GM12878 (cell line): ENCODE measurements around the gene POLA2. TPM values are rescaled to one million over a fixed set of nuclear protein-coding genes. Genes with fewer than 3 reads are reported as not detected.

Source experiments
- BACH1 ChIP-seq: fragments of 450-650 bp; IDR thresholded peaks from 2 replicates; pipeline ENCODE4 v1.6.1; 2017; ENCODE audit warnings: mild to moderate bottlenecking, borderline replicate concordance
- CHD2 ChIP-seq: IDR thresholded peaks from 2 replicates; pipeline ENCODE4 v1.6.1; 2011; ENCODE audit warnings: low read depth, low read length, improper control_type of control experiment, borderline replicate concordance
- EED ChIP-seq: sonication (generic); IDR thresholded peaks from 2 replicates; pipeline ENCODE4 v1.6.1; 2016; ENCODE audit warnings: antibody characterized with exemption, low read depth
- NR2F1 ChIP-seq: fragments of 450-650 bp; conservative IDR thresholded peaks from 2 replicates; pipeline ENCODE4 v1.6.1; 2017; ENCODE audit warnings: mild to moderate bottlenecking
- POLR2AphosphoS5 ChIP-seq: IDR thresholded peaks from 2 replicates; pipeline ENCODE4 v1.6.1; 2011; ENCODE audit warnings: mild to moderate bottlenecking, low read length, inconsistent platforms
- SMC3 ChIP-seq: IDR thresholded peaks from 2 replicates; pipeline ENCODE4 v1.6.1; 2011; ENCODE audit warnings: low read length, improper control_type of control experiment, borderline replicate concordance
- SP1 ChIP-seq: IDR thresholded peaks from one replicate; pipeline ENCODE4 v1.6.1; 2011; ENCODE audit warnings: low read depth, low read length
- TBL1XR1 ChIP-seq: IDR thresholded peaks from 2 replicates; pipeline ENCODE4 v1.6.1; 2012; ENCODE audit warnings: low read depth, low read length, improper control_type of control experiment
- TCF3 ChIP-seq: IDR thresholded peaks from 2 replicates; pipeline ENCODE4 v1.6.1; 2012; ENCODE audit warnings: low read depth, mild to moderate bottlenecking, low read length, borderline replicate concordance; ENCODE audit not compliant: insufficient read depth
- ZNF274 ChIP-seq: IDR thresholded peaks from one replicate; pipeline ENCODE4 v1.8.0; 2011; ENCODE audit not compliant: insufficient read length, insufficient read depth
- polyA plus RNA-seq, 11 experiments: library from polyadenylated mRNA; depleted of rRNA in 4 of 11; unstranded in 6 of 11; stranded (reverse) in 5 of 11; fragments of >200 nt; fragmentation: Nextera tagmentation in 4 of 11; fragmentation: Illumina TruSeq in 1 of 11; extraction: Ambion mirVana in 4 of 11; extraction: Trizol in 1 of 11; gene quantifications; 1 replicate in 1 of 11; 2 replicates in 10 of 11; pipeline versions ENCODE4 v1.2.1 to v1.2.3, GENCODE V29; 2011 to 2016; ENCODE audit warnings: inconsistent platforms in 2 of 11, missing spikeins in 2 of 11, low read depth in 1 of 11
- total RNA-seq, 4 experiments: library from RNA; depleted of rRNA in 3 of 4; stranded (reverse); fragments of >200 nt in 3 of 4; fragmentation: Illumina TruSeq in 1 of 4; extraction: Trizol in 1 of 4; gene quantifications; 2 replicates each; pipeline versions ENCODE4 v1.2.1 to v1.2.3, GENCODE V29; 2013 to 2021
- TF ChIP-seq, protein P1 (sequence below): fragments of 450-650 bp; IDR thresholded peaks from 2 replicates; pipeline ENCODE4 v1.6.1; 2017; ENCODE audit warnings: mild to moderate bottlenecking, moderate library complexity
- TF ChIP-seq, protein P2 (sequence below): IDR thresholded peaks from 2 replicates; pipeline ENCODE4 v1.6.1; 2012; ENCODE audit warnings: low read length, inconsistent platforms
- TF ChIP-seq, protein P3 (sequence below): IDR thresholded peaks from 2 replicates; pipeline ENCODE4 v1.6.1; 2011; ENCODE audit warnings: low read depth, mild to moderate bottlenecking, low read length, moderate library complexity, borderline replicate concordance; ENCODE audit errors: extremely low read depth
- TF ChIP-seq, protein P4 (sequence below): fragments of 450-650 bp; conservative IDR thresholded peaks from 2 replicates; pipeline ENCODE4 v1.6.1; 2017; ENCODE audit warnings: mild to moderate bottlenecking, moderate library complexity
- TF ChIP-seq, protein P5 (sequence below): fragments of 450-650 bp; IDR thresholded peaks from 2 replicates; pipeline ENCODE4 v1.6.1; 2017; ENCODE audit warnings: mild to moderate bottlenecking

The POLA2 gene
- total and polyA plus RNA-seq, 10 of the 15 experiments (the other 5 are each of a cell fraction or from before 2014, with no cell fraction given), result 4.2 to 121 (median 56.2) TPM

DNA sequence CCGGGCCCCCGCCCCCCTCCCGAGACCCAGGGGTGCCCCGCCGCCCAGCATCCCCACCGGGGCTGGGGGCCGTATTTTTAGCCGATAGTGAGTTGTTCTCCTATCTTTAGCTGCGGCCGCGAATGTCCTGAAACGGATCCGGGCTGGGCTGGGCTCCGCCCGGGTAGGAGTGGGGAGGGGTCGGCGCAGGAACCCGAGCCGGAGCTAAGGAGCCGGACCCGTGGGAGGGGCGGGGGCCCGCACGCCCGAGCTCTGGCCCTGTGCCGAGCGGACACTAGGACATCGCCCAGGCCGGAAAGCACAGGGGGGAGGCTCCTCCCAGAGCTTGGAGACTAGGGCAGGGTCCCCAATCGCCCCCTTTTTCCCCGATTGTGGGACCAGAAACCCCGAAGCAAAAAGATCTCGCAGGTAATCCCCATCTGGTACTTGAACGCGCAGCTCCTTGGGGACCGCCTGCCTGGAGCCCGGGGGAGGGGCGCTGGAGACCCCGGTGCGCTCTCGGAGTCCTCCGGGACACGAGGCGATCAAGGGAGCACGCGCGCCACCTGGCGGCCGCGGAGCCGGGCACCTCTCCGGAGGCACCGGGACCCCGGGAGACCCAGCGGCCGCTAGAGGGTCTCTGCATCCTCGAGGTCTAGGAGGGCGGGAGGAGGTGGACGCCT is 53.6 kb downstream of the POLA2 start (continued):
- TF ChIP-seq, protein P1, sequence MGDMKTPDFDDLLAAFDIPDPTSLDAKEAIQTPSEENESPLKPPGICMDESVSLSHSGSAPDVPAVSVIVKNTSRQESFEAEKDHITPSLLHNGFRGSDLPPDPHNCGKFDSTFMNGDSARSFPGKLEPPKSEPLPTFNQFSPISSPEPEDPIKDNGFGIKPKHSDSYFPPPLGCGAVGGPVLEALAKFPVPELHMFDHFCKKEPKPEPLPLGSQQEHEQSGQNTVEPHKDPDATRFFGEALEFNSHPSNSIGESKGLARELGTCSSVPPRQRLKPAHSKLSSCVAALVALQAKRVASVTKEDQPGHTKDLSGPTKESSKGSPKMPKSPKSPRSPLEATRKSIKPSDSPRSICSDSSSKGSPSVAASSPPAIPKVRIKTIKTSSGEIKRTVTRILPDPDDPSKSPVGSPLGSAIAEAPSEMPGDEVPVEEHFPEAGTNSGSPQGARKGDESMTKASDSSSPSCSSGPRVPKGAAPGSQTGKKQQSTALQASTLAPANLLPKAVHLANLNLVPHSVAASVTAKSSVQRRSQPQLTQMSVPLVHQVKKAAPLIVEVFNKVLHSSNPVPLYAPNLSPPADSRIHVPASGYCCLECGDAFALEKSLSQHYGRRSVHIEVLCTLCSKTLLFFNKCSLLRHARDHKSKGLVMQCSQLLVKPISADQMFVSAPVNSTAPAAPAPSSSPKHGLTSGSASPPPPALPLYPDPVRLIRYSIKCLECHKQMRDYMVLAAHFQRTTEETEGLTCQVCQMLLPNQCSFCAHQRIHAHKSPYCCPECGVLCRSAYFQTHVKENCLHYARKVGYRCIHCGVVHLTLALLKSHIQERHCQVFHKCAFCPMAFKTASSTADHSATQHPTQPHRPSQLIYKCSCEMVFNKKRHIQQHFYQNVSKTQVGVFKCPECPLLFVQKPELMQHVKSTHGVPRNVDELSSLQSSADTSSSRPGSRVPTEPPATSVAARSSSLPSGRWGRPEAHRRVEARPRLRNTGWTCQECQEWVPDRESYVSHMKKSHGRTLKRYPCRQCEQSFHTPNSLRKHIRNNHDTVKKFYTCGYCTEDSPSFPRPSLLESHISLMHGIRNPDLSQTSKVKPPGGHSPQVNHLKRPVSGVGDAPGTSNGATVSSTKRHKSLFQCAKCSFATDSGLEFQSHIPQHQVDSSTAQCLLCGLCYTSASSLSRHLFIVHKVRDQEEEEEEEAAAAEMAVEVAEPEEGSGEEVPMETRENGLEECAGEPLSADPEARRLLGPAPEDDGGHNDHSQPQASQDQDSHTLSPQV, result peak; percentile 59; the same call in 1 of the 2 replicates
- TF ChIP-seq SMC3 (peak; percentile 90), CHD2 (peak; percentile 43; the same call in 1 of the 2 replicates), SP1 (no peak), ZNF274 (no peak), TCF3 (0 out of 2 replicates have a peak, but pooled peaks have one; percentile 30), TBL1XR1 (no peak), EED (no peak), NR2F1 (peak; percentile 50; the same call in 1 of the 2 replicates), BACH1 (0 out of 2 replicates have a peak, but pooled peaks have one; percentile 22), POLR2AphosphoS5 (no peak)
- TF ChIP-seq, protein P2, sequence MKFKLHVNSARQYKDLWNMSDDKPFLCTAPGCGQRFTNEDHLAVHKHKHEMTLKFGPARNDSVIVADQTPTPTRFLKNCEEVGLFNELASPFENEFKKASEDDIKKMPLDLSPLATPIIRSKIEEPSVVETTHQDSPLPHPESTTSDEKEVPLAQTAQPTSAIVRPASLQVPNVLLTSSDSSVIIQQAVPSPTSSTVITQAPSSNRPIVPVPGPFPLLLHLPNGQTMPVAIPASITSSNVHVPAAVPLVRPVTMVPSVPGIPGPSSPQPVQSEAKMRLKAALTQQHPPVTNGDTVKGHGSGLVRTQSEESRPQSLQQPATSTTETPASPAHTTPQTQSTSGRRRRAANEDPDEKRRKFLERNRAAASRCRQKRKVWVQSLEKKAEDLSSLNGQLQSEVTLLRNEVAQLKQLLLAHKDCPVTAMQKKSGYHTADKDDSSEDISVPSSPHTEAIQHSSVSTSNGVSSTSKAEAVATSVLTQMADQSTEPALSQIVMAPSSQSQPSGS, result no peak
- TF ChIP-seq, protein P3, sequence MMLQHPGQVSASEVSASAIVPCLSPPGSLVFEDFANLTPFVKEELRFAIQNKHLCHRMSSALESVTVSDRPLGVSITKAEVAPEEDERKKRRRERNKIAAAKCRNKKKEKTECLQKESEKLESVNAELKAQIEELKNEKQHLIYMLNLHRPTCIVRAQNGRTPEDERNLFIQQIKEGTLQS, result no peak
- TF ChIP-seq, protein P4, sequence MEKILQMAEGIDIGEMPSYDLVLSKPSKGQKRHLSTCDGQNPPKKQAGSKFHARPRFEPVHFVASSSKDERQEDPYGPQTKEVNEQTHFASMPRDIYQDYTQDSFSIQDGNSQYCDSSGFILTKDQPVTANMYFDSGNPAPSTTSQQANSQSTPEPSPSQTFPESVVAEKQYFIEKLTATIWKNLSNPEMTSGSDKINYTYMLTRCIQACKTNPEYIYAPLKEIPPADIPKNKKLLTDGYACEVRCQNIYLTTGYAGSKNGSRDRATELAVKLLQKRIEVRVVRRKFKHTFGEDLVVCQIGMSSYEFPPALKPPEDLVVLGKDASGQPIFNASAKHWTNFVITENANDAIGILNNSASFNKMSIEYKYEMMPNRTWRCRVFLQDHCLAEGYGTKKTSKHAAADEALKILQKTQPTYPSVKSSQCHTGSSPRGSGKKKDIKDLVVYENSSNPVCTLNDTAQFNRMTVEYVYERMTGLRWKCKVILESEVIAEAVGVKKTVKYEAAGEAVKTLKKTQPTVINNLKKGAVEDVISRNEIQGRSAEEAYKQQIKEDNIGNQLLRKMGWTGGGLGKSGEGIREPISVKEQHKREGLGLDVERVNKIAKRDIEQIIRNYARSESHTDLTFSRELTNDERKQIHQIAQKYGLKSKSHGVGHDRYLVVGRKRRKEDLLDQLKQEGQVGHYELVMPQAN, result peak; percentile 79
- TF ChIP-seq, protein P5, sequence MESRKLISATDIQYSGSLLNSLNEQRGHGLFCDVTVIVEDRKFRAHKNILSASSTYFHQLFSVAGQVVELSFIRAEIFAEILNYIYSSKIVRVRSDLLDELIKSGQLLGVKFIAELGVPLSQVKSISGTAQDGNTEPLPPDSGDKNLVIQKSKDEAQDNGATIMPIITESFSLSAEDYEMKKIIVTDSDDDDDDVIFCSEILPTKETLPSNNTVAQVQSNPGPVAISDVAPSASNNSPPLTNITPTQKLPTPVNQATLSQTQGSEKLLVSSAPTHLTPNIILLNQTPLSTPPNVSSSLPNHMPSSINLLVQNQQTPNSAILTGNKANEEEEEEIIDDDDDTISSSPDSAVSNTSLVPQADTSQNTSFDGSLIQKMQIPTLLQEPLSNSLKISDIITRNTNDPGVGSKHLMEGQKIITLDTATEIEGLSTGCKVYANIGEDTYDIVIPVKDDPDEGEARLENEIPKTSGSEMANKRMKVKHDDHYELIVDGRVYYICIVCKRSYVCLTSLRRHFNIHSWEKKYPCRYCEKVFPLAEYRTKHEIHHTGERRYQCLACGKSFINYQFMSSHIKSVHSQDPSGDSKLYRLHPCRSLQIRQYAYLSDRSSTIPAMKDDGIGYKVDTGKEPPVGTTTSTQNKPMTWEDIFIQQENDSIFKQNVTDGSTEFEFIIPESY, result no peak
